ENCODE results near the gene IGFLR1. TPM values are rescaled to one million over a fixed set of nuclear protein-coding genes. Genes with fewer than 3 reads are reported as not detected.

Gene IGFLR1
- total and polyA plus RNA-seq, 8 donors = 1.3 to 17.3 (median 7.3) TPM

- Histone ChIP-seq H3K27ac (no peak overlapping the region), H3K36me3 (no peaks in the 10 kb centered on the region), H3K9me3 (no peaks in the 10 kb centered on the region), H3K27me3 (no peaks in the 10 kb centered on the region), H3K4me3 (peak overlapping the region in 1 of 4 donors; percentile 85), H3K4me1 (peaks cover 6 to 25% (median 7%) of the 10 kb centered on the region in 3 donors)
- no peak for ATAC-seq
- no peak for TF ChIP-seq CTCF (IDR thresholded peaks at IDR 0.05)
- 72 to 92% methylated on average over 5 of the region's 5 CpGs for WGBS, 2 donors
- FAIRE-seq = no peak
- DNase-seq = no peak
- intact Hi-C loops (cut with DNase I) = no loop called here
Observed at GRCh38 chr19:35746531-35746930, 4.3 kb upstream of the IGFLR1 start.

GRCh38 chr19:35746087-35746462, 3.8 kb upstream of the IGFLR1 start:
- 0 to 16% methylated on average over 4 of the region's 4 CpGs for WGBS, 2 donors
- H3K4me1 ChIP-seq = peaks cover 6 to 25% (median 7%) of the 10 kb centered on the region in 3 donors
- ATAC-seq (no peak), DNase-seq (no peak), FAIRE-seq (no peak)
- TF ChIP-seq CTCF (IDR thresholded peaks at IDR 0.05) = no peak
- no peaks in the 10 kb centered on the region for H3K27me3 ChIP-seq
- H3K36me3 ChIP-seq = no peaks in the 10 kb centered on the region
- H3K27ac ChIP-seq = peak overlapping the region in 3 of 4 donors; percentile 100
- H3K9me3 ChIP-seq = no peaks in the 10 kb centered on the region
- intact Hi-C loops (cut with DNase I) = no loop called here
- peak overlapping the region; percentile 81 to 99 (median 83) for H3K4me3 ChIP-seq

GRCh38 chr19:35745328-35746086, 3.3 kb upstream of the IGFLR1 start, which contains the start of the genes PSENEN and U2AF1L4:
Gene PSENEN (plus strand): TSS chr19:35745651. CDS start chr19:35745931, 280 bp downstream.
Gene U2AF1L4 (minus strand): TSS chr19:35745418. CDS start chr19:35745391, 27 bp downstream.
- H3K27me3 ChIP-seq = no peaks in the 10 kb centered on the region
- peak within 1 kb of the TSS; percentile 100 for H3K27ac ChIP-seq
- H3K36me3 ChIP-seq = no peaks in the 10 kb centered on the region
- no peaks in the 10 kb centered on the region for H3K9me3 ChIP-seq
- peaks cover 6 to 25% (median 7%) of the 10 kb centered on the region in 3 donors for H3K4me1 ChIP-seq
- no peak for TF ChIP-seq CTCF (IDR thresholded peaks at IDR 0.05)
- FAIRE-seq = peak; percentile 95
- DNase-seq = peak; percentile 92 to 99 (median 98)
- ATAC-seq = peak; percentile 73 to 85 (median 80)
- H3K4me3 ChIP-seq = peak within 1 kb of the TSS; percentile 81 to 99 (median 83)
- intact Hi-C loops (cut with DNase I) = no loop called here
- WGBS, 2 donors = 0 to 1% methylated on average over 40 of the region's 40 CpGs

- H3K36me3 ChIP-seq = no peaks in the 10 kb centered on the region
- H3K27me3 ChIP-seq = no peaks in the 10 kb centered on the region
- FAIRE-seq (no peak), ATAC-seq (peak; percentile 70 to 82 (median 72)), DNase-seq (peak; percentile 87 to 97 (median 95))
- no peaks in the 10 kb centered on the region for H3K9me3 ChIP-seq
- intact Hi-C loops (cut with DNase I) = no loop called here
- peak overlapping the region; percentile 81 to 99 (median 83) for H3K4me3 ChIP-seq
- WGBS, 2 donors = 8 to 9% methylated on average over 41 of the region's 41 CpGs
- no peak for TF ChIP-seq CTCF (IDR thresholded peaks at IDR 0.05)
- H3K27ac ChIP-seq = peak overlapping the region; percentile 100
- peaks cover 7 to 25% (median 10%) of the 10 kb centered on the region in 3 donors for H3K4me1 ChIP-seq
Observed at GRCh38 chr19:35744430-35745327, 2.4 kb upstream of the IGFLR1 start.

Data from pancreas (tissue), 10 donors.